HepG2 (cell line): ENCODE results near the gene THAP3. TPM values are rescaled to one million over a fixed set of nuclear protein-coding genes. Genes with fewer than 3 reads are reported as not detected.

Experiments used
- DPF2 ChIP-seq: sonication (generic); formaldehyde crosslinking; IDR thresholded peaks from 2 replicates; pipeline ENCODE4 v1.4.0; 2020; ENCODE audit warnings: mild to moderate bottlenecking, low read depth, missing genetic modification reagents, borderline replicate concordance
- HNRNPLL ChIP-seq: fragments of 200-400 bp; formaldehyde crosslinking; IDR thresholded peaks from 2 replicates; pipeline ENCODE4 v1.6.1; 2017; ENCODE audit warnings: mild to moderate bottlenecking, low read depth, low read length; ENCODE audit not compliant: poor library complexity, severe bottlenecking
- KLF9 ChIP-seq: IDR thresholded peaks from 2 replicates; pipeline ENCODE4 v1.6.1; 2016; ENCODE audit warnings: low read depth
- NKX3-1 ChIP-seq: sonication (generic); formaldehyde crosslinking; IDR thresholded peaks from 2 replicates; pipeline ENCODE4 v1.5.0; 2020; ENCODE audit warnings: missing genetic modification reagents
- SRSF4 ChIP-seq: fragments of 200-400 bp; formaldehyde crosslinking; IDR thresholded peaks from one replicate; pipeline ENCODE4 v1.6.1; 2018; ENCODE audit warnings: mild to moderate bottlenecking, low read depth, low read length, moderate library complexity; ENCODE audit not compliant: poor library complexity, severe bottlenecking
- STAG1 ChIP-seq: sonication (generic); formaldehyde crosslinking; IDR thresholded peaks from 2 replicates; pipeline ENCODE4 v1.4.0; 2020; ENCODE audit warnings: missing genetic modification reagents
- THAP11 ChIP-seq: IDR thresholded peaks from 2 replicates; pipeline ENCODE4 v1.6.1; 2016; ENCODE audit warnings: missing biosample characterization, missing genetic modification reagents
- XBP1 ChIP-seq: sonication (generic); formaldehyde crosslinking; IDR thresholded peaks from 2 replicates; pipeline ENCODE4 v1.5.0; 2020; ENCODE audit warnings: missing genetic modification reagents
- ZFAT ChIP-seq: sonication (generic); formaldehyde crosslinking; conservative IDR thresholded peaks from 2 replicates; pipeline ENCODE4 v1.8.1; 2023; ENCODE audit warnings: missing genetic modification reagents, inconsistent platforms
- ZNF263 ChIP-seq: sonication (generic); formaldehyde crosslinking; IDR thresholded peaks from 2 replicates; pipeline ENCODE4 v1.4.0; 2020; ENCODE audit warnings: missing genetic modification reagents
- ZNF44 ChIP-seq: sonication (generic); formaldehyde crosslinking; IDR thresholded peaks from 2 replicates; pipeline ENCODE4 v1.5.1; 2020; ENCODE audit warnings: mild to moderate bottlenecking, missing genetic modification reagents
- ZNF619 ChIP-seq: sonication (generic); formaldehyde crosslinking; IDR thresholded peaks from 2 replicates; pipeline ENCODE4 v1.4.0; 2020; ENCODE audit warnings: mild to moderate bottlenecking, missing genetic modification reagents
- ZNF7 ChIP-seq: IDR thresholded peaks from 2 replicates; pipeline ENCODE4 v1.6.1; 2016; ENCODE audit warnings: missing biosample characterization, missing genetic modification reagents
- ZNF768 ChIP-seq: sonication (generic); formaldehyde crosslinking; IDR thresholded peaks from 2 replicates; pipeline ENCODE4 v1.4.0; 2020; ENCODE audit warnings: missing genetic modification reagents
- polyA plus RNA-seq, 8 experiments: library from polyadenylated mRNA; depleted of rRNA in 3 of 8; stranded (reverse) in 7 of 8; unstranded in 1 of 8; fragments of >200 nt; fragmentation: Illumina TruSeq in 4 of 8; extraction: Trizol in 4 of 8; gene quantifications; 2 replicates each; pipeline versions ENCODE4 v1.2.1 to v1.2.3, GENCODE V29; 2011 to 2016; ENCODE audit warnings: low read depth in 4 of 8, missing spikeins in 1 of 8, mixed read lengths in 1 of 8; ENCODE audit not compliant: insufficient read depth in 1 of 8
- total RNA-seq, 5 experiments: library from RNA; depleted of rRNA; stranded (reverse); fragments of >200 nt; fragmentation: Illumina TruSeq; extraction: Trizol; gene quantifications; 2 replicates each; pipeline ENCODE4 v1.2.3, GENCODE V29; 2016; ENCODE audit warnings: low read depth in 1 of 5
- TF ChIP-seq, protein P1 (sequence below): sonication (generic); formaldehyde crosslinking; IDR thresholded peaks from 2 replicates; pipeline ENCODE4 v1.4.0; 2020; ENCODE audit warnings: mild to moderate bottlenecking, missing genetic modification reagents
- TF ChIP-seq, protein P2 (sequence below): sonication (generic); formaldehyde crosslinking; IDR thresholded peaks from 2 replicates; pipeline ENCODE4 v1.4.0; 2020; ENCODE audit warnings: missing genetic modification reagents, mild to moderate bottlenecking, borderline replicate concordance
- TF ChIP-seq, protein P3 (sequence below): IDR thresholded peaks from 2 replicates; pipeline ENCODE4 v1.6.1; 2016; ENCODE audit warnings: missing compliant biosample characterization, missing genetic modification reagents, borderline replicate concordance
- TF ChIP-seq, protein P4 (sequence below), 2 experiments: sonication (generic) in 1 of 2; formaldehyde crosslinking in 1 of 2; IDR thresholded peaks; 2 replicates each; pipeline versions ENCODE4 v1.6.1 to v1.9.0; 2014 to 2022; ENCODE audit warnings: antibody characterized with exemption in 1 of 2, borderline replicate concordance in 1 of 2, inconsistent platforms in 1 of 2, low read depth in 1 of 2, missing genetic modification reagents in 1 of 2

The THAP3 gene
- total and polyA plus RNA-seq, 2 of the 13 experiments (the other 11 are each of a cell fraction or from before 2014, with no cell fraction given): 10.3 to 14.9 TPM

DNA sequence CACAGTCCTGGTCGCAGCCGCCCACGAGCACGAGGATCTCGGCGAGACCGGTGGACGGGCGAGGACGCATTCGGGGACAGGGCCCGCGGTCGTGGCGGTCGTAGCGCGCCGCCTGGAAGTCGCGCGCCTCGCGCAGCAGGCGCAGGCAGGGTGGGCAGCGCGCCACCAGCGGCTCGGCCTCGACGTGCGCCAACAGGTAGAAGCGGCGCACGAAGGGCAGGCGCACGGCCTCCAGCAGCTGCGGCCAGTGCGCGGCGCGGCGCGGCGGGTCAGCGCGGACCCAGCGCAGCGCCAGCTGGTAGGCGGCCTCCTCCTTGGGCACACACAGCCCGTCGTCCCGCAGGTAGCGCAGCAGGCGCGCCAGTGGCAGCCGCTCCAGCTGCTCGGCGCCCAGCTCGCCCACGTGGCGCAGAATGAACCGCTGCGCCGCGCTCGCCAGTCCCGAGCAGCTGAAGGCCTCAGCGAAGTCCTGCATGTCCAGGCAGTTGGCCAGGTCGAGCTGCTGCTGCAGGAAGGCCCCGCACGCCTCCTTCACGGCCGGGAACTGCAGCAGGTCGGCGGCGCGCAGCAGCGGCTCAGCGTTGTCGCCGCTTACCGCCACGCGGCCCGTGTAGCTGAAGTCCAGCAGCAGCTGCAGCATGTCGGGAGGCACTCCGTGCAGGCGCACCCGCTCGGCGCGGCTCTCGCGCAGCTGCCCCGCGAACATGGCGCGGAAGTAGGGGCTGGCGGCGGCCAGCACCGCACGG lies 22.6 kb upstream of the THAP3 start (continued):
- TF ChIP-seq, protein P1, sequence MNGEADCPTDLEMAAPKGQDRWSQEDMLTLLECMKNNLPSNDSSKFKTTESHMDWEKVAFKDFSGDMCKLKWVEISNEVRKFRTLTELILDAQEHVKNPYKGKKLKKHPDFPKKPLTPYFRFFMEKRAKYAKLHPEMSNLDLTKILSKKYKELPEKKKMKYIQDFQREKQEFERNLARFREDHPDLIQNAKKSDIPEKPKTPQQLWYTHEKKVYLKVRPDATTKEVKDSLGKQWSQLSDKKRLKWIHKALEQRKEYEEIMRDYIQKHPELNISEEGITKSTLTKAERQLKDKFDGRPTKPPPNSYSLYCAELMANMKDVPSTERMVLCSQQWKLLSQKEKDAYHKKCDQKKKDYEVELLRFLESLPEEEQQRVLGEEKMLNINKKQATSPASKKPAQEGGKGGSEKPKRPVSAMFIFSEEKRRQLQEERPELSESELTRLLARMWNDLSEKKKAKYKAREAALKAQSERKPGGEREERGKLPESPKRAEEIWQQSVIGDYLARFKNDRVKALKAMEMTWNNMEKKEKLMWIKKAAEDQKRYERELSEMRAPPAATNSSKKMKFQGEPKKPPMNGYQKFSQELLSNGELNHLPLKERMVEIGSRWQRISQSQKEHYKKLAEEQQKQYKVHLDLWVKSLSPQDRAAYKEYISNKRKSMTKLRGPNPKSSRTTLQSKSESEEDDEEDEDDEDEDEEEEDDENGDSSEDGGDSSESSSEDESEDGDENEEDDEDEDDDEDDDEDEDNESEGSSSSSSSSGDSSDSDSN (CRISPR knock-in tag): peak; percentile 90
- TF ChIP-seq SRSF4 (peak; percentile 38), STAG1 (peak; percentile 13; the same call in 1 of the 2 replicates), ZNF263 (CRISPR knock-in tag) (no peak), ZNF44 (CRISPR knock-in tag) (no peak), ZFAT (no peak; the same call in none of the 2 replicates), NKX3-1 (no peak), HNRNPLL (peak; percentile 99), ZNF768 (no peak), THAP11 (CRISPR knock-in tag) (no peak), KLF9 (CRISPR knock-in tag) (no peak), DPF2 (CRISPR knock-in tag) (no peak), ZNF7 (CRISPR knock-in tag) (no peak), XBP1 (CRISPR knock-in tag) (peak; percentile 73; the same call in 1 of the 2 replicates), ZNF619 (CRISPR knock-in tag) (no peak)
- TF ChIP-seq, protein P2, sequence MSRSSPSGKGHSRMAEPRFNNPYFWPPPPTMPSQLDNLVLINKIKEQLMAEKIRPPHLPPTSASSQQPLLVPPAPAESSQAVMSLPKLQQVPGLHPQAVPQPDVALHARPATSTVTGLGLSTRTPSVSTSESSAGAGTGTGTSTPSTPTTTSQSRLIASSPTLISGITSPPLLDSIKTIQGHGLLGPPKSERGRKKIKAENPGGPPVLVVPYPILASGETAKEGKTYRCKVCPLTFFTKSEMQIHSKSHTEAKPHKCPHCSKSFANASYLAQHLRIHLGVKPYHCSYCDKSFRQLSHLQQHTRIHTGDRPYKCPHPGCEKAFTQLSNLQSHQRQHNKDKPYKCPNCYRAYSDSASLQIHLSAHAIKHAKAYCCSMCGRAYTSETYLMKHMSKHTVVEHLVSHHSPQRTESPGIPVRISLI (CRISPR knock-in tag): no peak
- TF ChIP-seq, protein P3, sequence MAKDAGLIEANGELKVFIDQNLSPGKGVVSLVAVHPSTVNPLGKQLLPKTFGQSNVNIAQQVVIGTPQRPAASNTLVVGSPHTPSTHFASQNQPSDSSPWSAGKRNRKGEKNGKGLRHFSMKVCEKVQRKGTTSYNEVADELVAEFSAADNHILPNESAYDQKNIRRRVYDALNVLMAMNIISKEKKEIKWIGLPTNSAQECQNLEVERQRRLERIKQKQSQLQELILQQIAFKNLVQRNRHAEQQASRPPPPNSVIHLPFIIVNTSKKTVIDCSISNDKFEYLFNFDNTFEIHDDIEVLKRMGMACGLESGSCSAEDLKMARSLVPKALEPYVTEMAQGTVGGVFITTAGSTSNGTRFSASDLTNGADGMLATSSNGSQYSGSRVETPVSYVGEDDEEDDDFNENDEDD (CRISPR knock-in tag): peak; percentile 63; the same call in 1 of the 2 replicates
- TF ChIP-seq, protein P4, sequence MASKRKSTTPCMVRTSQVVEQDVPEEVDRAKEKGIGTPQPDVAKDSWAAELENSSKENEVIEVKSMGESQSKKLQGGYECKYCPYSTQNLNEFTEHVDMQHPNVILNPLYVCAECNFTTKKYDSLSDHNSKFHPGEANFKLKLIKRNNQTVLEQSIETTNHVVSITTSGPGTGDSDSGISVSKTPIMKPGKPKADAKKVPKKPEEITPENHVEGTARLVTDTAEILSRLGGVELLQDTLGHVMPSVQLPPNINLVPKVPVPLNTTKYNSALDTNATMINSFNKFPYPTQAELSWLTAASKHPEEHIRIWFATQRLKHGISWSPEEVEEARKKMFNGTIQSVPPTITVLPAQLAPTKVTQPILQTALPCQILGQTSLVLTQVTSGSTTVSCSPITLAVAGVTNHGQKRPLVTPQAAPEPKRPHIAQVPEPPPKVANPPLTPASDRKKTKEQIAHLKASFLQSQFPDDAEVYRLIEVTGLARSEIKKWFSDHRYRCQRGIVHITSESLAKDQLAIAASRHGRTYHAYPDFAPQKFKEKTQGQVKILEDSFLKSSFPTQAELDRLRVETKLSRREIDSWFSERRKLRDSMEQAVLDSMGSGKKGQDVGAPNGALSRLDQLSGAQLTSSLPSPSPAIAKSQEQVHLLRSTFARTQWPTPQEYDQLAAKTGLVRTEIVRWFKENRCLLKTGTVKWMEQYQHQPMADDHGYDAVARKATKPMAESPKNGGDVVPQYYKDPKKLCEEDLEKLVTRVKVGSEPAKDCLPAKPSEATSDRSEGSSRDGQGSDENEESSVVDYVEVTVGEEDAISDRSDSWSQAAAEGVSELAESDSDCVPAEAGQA (IDR thresholded peaks at IDR 0.05; ENCODE audit: low read depth): no peak
- TF ChIP-seq, protein P4 (CRISPR knock-in tag; IDR thresholded peaks at IDR 0.05; ENCODE audit: borderline replicate concordance): peak; percentile 80
